Stimulated activated CD4-positive, alpha-beta T cell treated with anti-CD3 and anti-CD28 coated beads, Interleukin-15, amount 100 ng/mL, for 48 hours (primary cell): ENCODE measurements around the gene PUS7.
"Not testable (repeated sequence)": the region's sequence is repeated elsewhere in the genome, so short reads cannot be mapped to it uniquely, and the experiment has no call there.

Source experiments
- DNase-seq, 2 donors: peaks; one replicate each; pipeline ENCODE4 v3.0.0-alpha.2; 2020; ENCODE audit warnings: low read depth in 2 of 2

The PUS7 gene

GRCh38 chr7:105497016-105497415, 25.1 kb downstream of the PUS7 start:
- DNase-seq = no peak

GRCh38 chr7:105496521-105496920, 25.6 kb downstream of the PUS7 start:
- DNase-seq = no peak

DNA sequence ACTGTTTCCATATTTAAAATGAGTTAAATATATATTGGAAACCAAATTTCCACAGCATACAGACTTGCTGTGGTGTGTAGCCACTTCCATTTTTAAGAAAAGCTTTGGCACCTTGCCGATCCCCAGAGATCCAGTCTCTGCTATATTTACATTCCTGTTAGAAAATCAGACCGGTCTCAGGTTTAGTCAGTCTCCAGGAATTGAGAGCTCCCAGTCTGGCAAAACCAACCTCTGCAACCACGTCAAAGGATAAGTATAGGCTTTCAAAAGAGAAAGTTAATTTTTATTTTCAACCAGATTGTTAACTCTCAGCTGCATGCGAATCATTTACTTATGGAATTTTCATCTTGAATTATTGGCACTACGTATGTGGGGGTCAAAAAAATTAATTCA, 28.2 kb downstream of the PUS7 start:
- no peak for DNase-seq

GRCh38 chr7:105493196-105493922, 28.7 kb downstream of the PUS7 start:
- no peak for DNase-seq

DNA sequence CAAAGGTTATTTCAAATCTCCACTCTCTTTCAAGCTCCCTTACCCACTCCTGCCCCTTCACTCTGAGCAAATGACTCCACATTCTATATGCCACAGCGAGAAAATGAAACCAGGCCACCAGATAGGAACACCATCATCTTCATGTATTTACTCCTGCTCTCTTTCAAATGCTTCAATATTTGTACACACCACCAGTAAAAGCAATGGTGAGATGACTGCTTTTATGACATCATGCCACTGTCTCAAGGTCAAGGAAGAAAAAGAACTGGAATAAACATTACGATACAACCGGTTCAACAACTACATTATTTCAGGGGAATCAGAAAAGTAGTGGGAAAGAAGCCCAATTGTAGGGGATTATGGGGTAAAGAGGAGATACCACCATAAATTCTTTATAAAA, 32.7 kb downstream of the PUS7 start:
- DNase-seq = no peak

- DNase-seq = no peak
These were observed 34.2 kb downstream of the PUS7 start for GRCh38 chr7:105487579-105488571.

GRCh38 chr7:105480931-105481330, 41.1 kb downstream of the PUS7 start:
- no peak for DNase-seq

- DNase-seq = no peak
These were observed 43.5 kb downstream of the PUS7 start for GRCh38 chr7:105478606-105479005.

GRCh38 chr7:105477908-105478307, 44.2 kb downstream of the PUS7 start:
- DNase-seq = no peak

DNA sequence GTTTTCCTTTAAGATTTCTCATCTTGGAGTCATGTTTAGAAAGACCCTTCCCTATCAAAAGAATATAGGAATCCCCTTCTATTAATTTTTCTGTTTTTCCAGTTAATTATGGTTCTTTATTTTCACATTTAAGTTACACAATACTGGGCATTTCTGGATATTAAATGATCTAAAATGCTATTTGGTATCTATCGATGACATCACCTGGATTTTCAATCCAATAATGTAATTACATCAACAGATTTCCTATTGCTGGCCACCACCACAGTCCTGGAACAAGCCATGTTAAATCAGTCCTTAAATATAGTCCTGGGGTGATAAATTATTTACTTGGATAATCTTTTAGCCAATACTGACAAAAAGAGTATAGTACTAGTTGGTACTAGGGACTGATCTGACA, 48.0 kb downstream of the PUS7 start:
- no peak for DNase-seq

- DNase-seq = no peak
These were observed 48.9 kb downstream of the PUS7 start for GRCh38 chr7:105473163-105473562.

- DNase-seq = no peak
These were observed 51.2 kb downstream of the PUS7 start for GRCh38 chr7:105470846-105471245.

DNA sequence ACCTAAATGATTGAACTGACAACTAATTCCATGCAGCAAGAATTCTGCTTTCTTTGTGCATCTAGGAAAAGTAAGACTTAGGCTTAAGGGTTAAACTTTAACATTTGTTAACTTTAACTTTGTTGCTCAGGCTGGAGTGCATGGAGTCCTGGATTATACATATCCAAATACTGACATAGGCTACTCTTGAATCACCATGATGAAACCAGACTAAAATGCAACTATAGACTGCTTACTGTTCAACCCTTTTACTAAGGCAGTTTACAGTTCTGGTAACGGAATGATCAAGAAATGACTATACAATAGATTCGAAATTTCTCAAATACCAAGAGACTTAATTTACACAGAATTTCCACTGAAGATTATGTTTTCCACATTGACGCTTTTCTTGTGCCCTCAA, 52.0 kb downstream of the PUS7 start:
- no peak for DNase-seq

DNA sequence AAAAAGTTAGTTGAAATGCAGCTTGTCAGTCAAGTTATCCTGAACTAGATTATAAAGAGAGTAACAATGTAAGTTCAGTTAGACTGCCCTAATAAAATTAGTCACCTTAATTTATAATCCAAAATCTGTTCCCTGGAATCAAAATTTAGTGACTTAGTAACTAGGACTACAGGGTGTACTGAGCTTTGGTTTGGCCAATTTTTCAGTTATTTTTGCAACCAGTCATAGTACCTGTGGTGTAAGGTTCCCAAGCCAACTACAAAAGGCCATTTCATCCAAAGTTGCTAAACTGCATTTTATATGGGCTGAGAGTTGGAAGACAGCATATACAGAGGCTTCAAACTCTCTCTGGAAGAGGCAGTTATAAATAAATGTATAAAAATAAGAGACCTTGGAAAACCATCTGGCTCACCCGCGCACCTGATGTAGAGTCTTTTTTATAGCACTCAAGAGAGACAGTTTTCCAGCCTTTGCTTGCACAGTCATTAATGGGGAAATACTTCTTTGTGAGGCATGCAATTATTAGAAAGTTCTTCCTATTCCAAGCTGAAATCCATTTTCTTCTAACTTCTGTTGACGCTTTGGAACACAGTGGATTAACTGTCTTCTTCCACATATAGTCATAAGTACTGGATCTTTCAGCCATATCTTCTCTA, 59.2 kb downstream of the PUS7 start:
- no peak for DNase-seq

DNA sequence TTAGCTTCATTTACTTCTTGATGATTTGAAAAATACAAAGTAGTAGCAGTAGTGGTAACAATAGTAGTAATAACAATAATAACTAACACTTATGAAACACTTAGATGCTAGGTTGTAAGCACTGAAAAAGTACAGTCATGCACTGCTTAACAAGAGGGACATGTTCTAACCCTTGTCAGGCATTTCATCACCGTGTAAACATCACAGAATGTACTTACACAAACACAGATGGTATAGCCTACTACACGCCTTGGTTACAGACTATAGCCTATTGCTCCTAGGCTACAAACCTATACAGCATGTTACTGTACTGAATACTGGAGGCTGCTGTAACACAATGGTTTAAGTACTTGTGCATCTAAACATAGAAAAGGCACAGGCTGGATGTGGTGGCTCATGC, 60.6 kb downstream of the PUS7 start:
- no peak for DNase-seq

DNA sequence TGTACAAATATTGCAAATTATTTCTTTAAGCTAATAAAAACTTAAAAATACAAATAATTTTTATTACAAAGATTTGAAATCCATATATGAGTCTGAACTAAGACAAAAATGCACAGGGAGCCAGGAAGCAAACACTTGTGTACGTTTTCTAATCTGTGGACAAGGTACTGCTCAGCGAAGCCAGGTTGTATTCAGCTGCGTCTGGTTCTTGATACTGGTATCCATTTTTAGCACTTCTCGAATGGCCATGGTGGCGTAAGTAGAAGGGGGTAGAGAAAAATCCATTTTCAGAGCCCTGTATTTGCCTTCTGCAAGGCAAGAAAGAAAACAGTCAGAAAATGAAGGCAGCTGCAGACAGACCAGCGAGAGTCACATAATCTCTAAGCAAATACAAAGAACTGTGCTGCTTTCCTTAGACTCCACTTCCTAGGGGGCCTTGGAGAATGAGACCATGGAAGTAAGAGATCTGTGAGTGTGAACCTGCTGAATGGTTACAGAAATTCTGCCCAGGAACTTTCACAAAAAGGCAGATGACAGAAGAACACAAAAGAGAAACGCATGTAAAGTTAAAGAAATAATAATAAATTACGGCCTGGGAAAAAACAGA, 64.3 kb downstream of the PUS7 start:
- no peak for DNase-seq

- no peak for DNase-seq
These were observed 67.2 kb downstream of the PUS7 start for GRCh38 chr7:105454921-105455320.

- DNase-seq = no peak
These were observed 67.8 kb downstream of the PUS7 start for GRCh38 chr7:105454095-105454747.

GRCh38 chr7:105452085-105452484, 70.0 kb downstream of the PUS7 start:
- no peak for DNase-seq

- DNase-seq = not testable (repeated sequence)
These were observed 71.2 kb downstream of the PUS7 start for GRCh38 chr7:105450870-105451269.

DNA sequence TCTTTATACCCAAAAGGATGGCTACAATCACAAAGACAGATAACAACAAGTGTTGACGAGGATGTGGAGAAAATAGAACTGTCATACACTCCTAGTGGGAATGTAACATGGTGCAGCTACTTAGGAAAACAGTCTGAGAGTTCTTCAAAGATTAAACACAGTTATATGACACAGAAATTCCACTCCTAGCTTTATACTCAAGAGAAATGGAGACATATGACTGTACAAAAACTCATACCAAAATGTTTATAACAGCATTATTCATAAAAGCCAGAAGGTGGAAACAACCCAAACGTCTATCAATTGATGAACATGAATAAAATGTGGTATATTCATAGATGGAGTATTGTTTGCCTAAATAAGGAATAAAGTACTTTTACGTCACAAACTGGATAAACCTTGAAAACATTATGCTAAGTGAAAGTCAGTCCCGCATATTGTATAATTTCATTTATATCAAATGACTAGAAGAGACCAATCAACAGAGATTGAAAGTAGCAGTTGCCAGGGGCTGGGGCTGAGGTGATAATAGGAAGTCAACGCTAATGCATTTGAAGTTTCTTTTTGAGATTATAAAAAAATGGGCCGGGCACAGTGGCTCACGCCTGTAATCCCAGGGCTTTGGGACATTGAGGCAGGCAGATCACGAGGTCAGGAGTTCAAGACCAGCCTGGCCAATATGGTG, 71.8 kb downstream of the PUS7 start:
- DNase-seq = no peak
